Lower leg skin (tissue), 4 donors: ENCODE measurements around the gene AOPEP. TPM values are rescaled to one million over a fixed set of nuclear protein-coding genes. Genes with fewer than 3 reads are reported as not detected.

ENCODE experiments used
- DNase-seq, 2 donors: peaks; one replicate each; pipeline ENCODE4 v3.0.0-alpha.2; 2019; ENCODE audit warnings: low spot score in 2 of 2
- H3K4me3 ChIP-seq: fragments of 200-600 bp; sonication (generic); 2 replicates; pipeline ENCODE4 v1.5.1; 2017; ENCODE audit warnings: mild to moderate bottlenecking, low read depth; ENCODE audit not compliant: poor library complexity, severe bottlenecking
- CTCF ChIP-seq, 3 donors: fragments of 450-650 bp; IDR thresholded peaks; one replicate each; pipeline ENCODE4 v1.5.1; 2016; ENCODE audit warnings: antibody characterized with exemption in 3 of 3, mild to moderate bottlenecking in 3 of 3, moderate library complexity in 2 of 3
- POLR2A ChIP-seq, 2 donors: fragments of 450-650 bp; IDR thresholded peaks; one replicate each; pipeline ENCODE4 v1.6.1; 2016 to 2017; ENCODE audit warnings: antibody characterized with exemption in 2 of 2, mild to moderate bottlenecking in 1 of 2, moderate library complexity in 1 of 2
- WGBS, 2 donors: methylation state at CpG; one replicate each; pipeline ENCODE4 v1.1.5; 2018; 5-methylcytosine and 5-hydroxymethylcytosine counted together
- intact Hi-C: fragments of 100-400 bp; cut with DNase I; formaldehyde crosslinking; loops from one replicate; pipeline ENCODE4 v1.15.0; 2023; ENCODE audit warnings: low total_unique reads
- total RNA-seq, 4 donors: library from RNA; depleted of rRNA; stranded (reverse); fragments of >200 nt; gene quantifications; one replicate each; pipeline ENCODE4 v1.1.0, GENCODE V29; 2016

The AOPEP gene
- total RNA-seq, 4 donors from 2014 or later = 66.3 to 136 (median 118) TPM

GRCh38 chr9:95026148-95026524 is 299.6 kb downstream of the AOPEP start:
- H3K4me3 ChIP-seq = no peak overlapping the region
- 87 to 88% methylated on average over 6 of the region's 6 CpGs for WGBS, 2 donors
- intact Hi-C loops = no loop called here
- no peak for DNase-seq
- TF ChIP-seq POLR2A (IDR thresholded peaks at IDR 0.05) (no peak), CTCF (IDR thresholded peaks at IDR 0.05) (no peak)

- no peak overlapping the region for H3K4me3 ChIP-seq
- no peak for DNase-seq
- TF ChIP-seq POLR2A (IDR thresholded peaks at IDR 0.05) (no peak), CTCF (IDR thresholded peaks at IDR 0.05) (no peak)
- WGBS, 2 donors = 60 to 61% methylated on average over 11 of the region's 11 CpGs
- intact Hi-C loops = no loop called here
Measured at GRCh38 chr9:95027914-95028852, 301.7 kb downstream of the AOPEP start.

- 86 to 89% methylated on average over 8 of the region's 8 CpGs for WGBS, 2 donors
- DNase-seq = no peak
- intact Hi-C loops = no loop called here
- no peak for TF ChIP-seq CTCF (IDR thresholded peaks at IDR 0.05)
- TF ChIP-seq POLR2A (IDR thresholded peaks at IDR 0.05) = no peak
- H3K4me3 ChIP-seq = no peak overlapping the region
Measured at GRCh38 chr9:95028853-95029219, 302.3 kb downstream of the AOPEP start.

- DNase-seq = no peak
- no peak for TF ChIP-seq CTCF (IDR thresholded peaks at IDR 0.05)
- no peak for TF ChIP-seq POLR2A (IDR thresholded peaks at IDR 0.05)
Measured at GRCh38 chr9:95029288-95029687, 302.8 kb downstream of the AOPEP start.

GRCh38 chr9:95029720-95030119 is 303.2 kb downstream of the AOPEP start:
- TF ChIP-seq POLR2A (IDR thresholded peaks at IDR 0.05) (no peak), CTCF (IDR thresholded peaks at IDR 0.05) (no peak)
- DNase-seq = no peak
- 72 to 82% methylated on average over 2 of the region's 2 CpGs for WGBS, 2 donors
- H3K4me3 ChIP-seq = no peak overlapping the region
- intact Hi-C loops = no loop called here

More at GRCh38 chr9:95029288-95029687, 302.8 kb downstream of the AOPEP start:
- no peak overlapping the region for H3K4me3 ChIP-seq
- WGBS, 2 donors = 66 to 70% methylated on average over 5 of the region's 5 CpGs
- intact Hi-C loops = no loop called here
